PC-9 (cell line): Measurements from ENCODE around the gene USP31. TPM values are rescaled to one million over a fixed set of nuclear protein-coding genes. Genes with fewer than 3 reads are reported as not detected.
A peak's percentile ranks its signal among the peaks of the same experiment; 100 is the strongest.

Source experiments
- Bru-seq: library from RNA; stranded (reverse); fragments of 400-500 nt; gene quantifications from one replicate; lab custom pipeline; 2021; lab: Mats Ljungman, UMichigan
- BruChase-seq, 2 experiments: library from RNA; stranded (reverse); fragments of 400-500 nt; gene quantifications; one replicate each; lab custom pipeline; 2021; lab: Mats Ljungman, UMichigan
- BruUV-seq: library from RNA; stranded (reverse); fragments of 400-500 nt; replicated peaks from 2 replicates; lab custom pipeline; 2021; lab: Mats Ljungman, UMichigan
- CTCF ChIA-PET: fragments of 300-600 bp; sonication (Branson Sonifier 250); formaldehyde crosslinking; loops from one replicate; lab custom pipeline; 2022; ENCODE audit warnings: antibody characterized with exemption; lab: Charles Lee
- POLR2A ChIA-PET: fragments of 300-600 bp; sonication (Branson Sonifier 250); formaldehyde crosslinking; loops from one replicate; lab custom pipeline; 2022; ENCODE audit warnings: antibody characterized with exemption; ENCODE audit not compliant: unreplicated experiment; lab: Charles Lee
- DNase-seq, 2 experiments: peaks; one replicate each; pipeline versions ENCODE4 v3.0.0 to v3.0.0-alpha.2; 2015 to 2022; ENCODE audit warnings: mixed read lengths in 1 of 2
- H2AFZ ChIP-seq: fragments of 200-600 bp; sonication (generic); 2 replicates; pipeline ENCODE4 v1.8.1; 2017; ENCODE audit warnings: antibody characterized with exemption
- H3F3A ChIP-seq: fragments of 200-600 bp; sonication (generic); 2 replicates; pipeline ENCODE4 v1.8.1; 2017; ENCODE audit warnings: antibody characterized with exemption, mild to moderate bottlenecking, low read depth; ENCODE audit not compliant: insufficient read depth
- H3K27ac ChIP-seq: fragments of 200-600 bp; sonication (generic); 2 replicates; pipeline ENCODE4 v1.6.1; 2016; ENCODE audit warnings: mixed run types
- H3K27me3 ChIP-seq: fragments of 200-600 bp; sonication (generic); 2 replicates; pipeline ENCODE4 v1.6.1; 2016; ENCODE audit warnings: low read depth, mixed run types; ENCODE audit not compliant: insufficient read depth
- H3K36me3 ChIP-seq: fragments of 200-600 bp; sonication (generic); 2 replicates; pipeline ENCODE4 v1.6.1; 2016; ENCODE audit warnings: low read depth, mixed run types
- H3K4me1 ChIP-seq: fragments of 200-600 bp; sonication (generic); replicated peaks from 2 replicates; pipeline ENCODE4 v1.6.1; 2016; ENCODE audit warnings: mixed run types; ENCODE audit not compliant: insufficient read depth
- H3K4me2 ChIP-seq: fragments of 200-600 bp; sonication (generic); 2 replicates; pipeline ENCODE4 v1.6.1; 2017; ENCODE audit warnings: mixed run types
- H3K4me3 ChIP-seq: fragments of 200-600 bp; sonication (generic); 2 replicates; pipeline ENCODE4 v1.6.1; 2016; ENCODE audit warnings: mixed run types
- H3K79me2 ChIP-seq: fragments of 200-600 bp; sonication (generic); 2 replicates; pipeline ENCODE4 v1.6.1; 2017; ENCODE audit warnings: low read depth, mixed run types
- H3K9me2 ChIP-seq: fragments of 200-600 bp; sonication (generic); 2 replicates; pipeline ENCODE4 v1.8.1; 2017; ENCODE audit warnings: mild to moderate bottlenecking; ENCODE audit not compliant: insufficient read depth
- H3K9me3 ChIP-seq: fragments of 200-600 bp; sonication (generic); 2 replicates; pipeline ENCODE4 v1.8.1; 2016; ENCODE audit warnings: low read depth; ENCODE audit not compliant: insufficient read depth
- H4K20me1 ChIP-seq: fragments of 200-600 bp; sonication (generic); 2 replicates; pipeline ENCODE4 v1.8.1; 2017; ENCODE audit not compliant: insufficient read depth
- EZH2 ChIP-seq: fragments of 200-600 bp; sonication (generic); IDR thresholded peaks from 2 replicates; pipeline ENCODE4 v1.8.0; 2017; ENCODE audit warnings: antibody characterized with exemption, low read depth
- intact Hi-C: fragments of 100-400 bp; cut with micrococcal nuclease; formaldehyde crosslinking; loops from one replicate; pipeline ENCODE4 v1.10.0; 2022; ENCODE audit not compliant: unreplicated experiment
- long read RNA-seq: library from polyadenylated mRNA; stranded (forward); transcript quantifications from one replicate; pipeline ENCODE4 v2.0.0, GENCODE V29; 2022
- total RNA-seq: library from RNA; stranded (reverse); gene quantifications from 2 replicates; pipeline ENCODE4 v1.2.3, GENCODE V29; 2021
- TF ChIP-seq, protein P1 (sequence below): fragments of 200-600 bp; sonication (generic); conservative IDR thresholded peaks from 2 replicates; pipeline ENCODE4 v1.6.1; 2017; ENCODE audit warnings: mixed run types, antibody characterized with exemption, mild to moderate bottlenecking, moderate library complexity

Gene USP31, protein sequence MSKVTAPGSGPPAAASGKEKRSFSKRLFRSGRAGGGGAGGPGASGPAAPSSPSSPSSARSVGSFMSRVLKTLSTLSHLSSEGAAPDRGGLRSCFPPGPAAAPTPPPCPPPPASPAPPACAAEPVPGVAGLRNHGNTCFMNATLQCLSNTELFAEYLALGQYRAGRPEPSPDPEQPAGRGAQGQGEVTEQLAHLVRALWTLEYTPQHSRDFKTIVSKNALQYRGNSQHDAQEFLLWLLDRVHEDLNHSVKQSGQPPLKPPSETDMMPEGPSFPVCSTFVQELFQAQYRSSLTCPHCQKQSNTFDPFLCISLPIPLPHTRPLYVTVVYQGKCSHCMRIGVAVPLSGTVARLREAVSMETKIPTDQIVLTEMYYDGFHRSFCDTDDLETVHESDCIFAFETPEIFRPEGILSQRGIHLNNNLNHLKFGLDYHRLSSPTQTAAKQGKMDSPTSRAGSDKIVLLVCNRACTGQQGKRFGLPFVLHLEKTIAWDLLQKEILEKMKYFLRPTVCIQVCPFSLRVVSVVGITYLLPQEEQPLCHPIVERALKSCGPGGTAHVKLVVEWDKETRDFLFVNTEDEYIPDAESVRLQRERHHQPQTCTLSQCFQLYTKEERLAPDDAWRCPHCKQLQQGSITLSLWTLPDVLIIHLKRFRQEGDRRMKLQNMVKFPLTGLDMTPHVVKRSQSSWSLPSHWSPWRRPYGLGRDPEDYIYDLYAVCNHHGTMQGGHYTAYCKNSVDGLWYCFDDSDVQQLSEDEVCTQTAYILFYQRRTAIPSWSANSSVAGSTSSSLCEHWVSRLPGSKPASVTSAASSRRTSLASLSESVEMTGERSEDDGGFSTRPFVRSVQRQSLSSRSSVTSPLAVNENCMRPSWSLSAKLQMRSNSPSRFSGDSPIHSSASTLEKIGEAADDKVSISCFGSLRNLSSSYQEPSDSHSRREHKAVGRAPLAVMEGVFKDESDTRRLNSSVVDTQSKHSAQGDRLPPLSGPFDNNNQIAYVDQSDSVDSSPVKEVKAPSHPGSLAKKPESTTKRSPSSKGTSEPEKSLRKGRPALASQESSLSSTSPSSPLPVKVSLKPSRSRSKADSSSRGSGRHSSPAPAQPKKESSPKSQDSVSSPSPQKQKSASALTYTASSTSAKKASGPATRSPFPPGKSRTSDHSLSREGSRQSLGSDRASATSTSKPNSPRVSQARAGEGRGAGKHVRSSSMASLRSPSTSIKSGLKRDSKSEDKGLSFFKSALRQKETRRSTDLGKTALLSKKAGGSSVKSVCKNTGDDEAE (N-terminal part only)
- total RNA-seq (9.1 and 12.1 TPM in 2 replicates), Bru-seq, nascent RNA (percentile 72 among the genes with signal in this experiment), BruChase-seq, experiment 1, labeled RNA remaining after a 2-hour chase (percentile 75 among the genes with signal in this experiment), BruChase-seq, experiment 2, labeled RNA remaining after a 6-hour chase (percentile 74 among the genes with signal in this experiment)
- long read RNA-seq, partial matches to known transcripts, result 2 of 2 reads
- long read RNA-seq, other reads (novel, unspliced or antisense), result 0 of 2 reads

DNA sequence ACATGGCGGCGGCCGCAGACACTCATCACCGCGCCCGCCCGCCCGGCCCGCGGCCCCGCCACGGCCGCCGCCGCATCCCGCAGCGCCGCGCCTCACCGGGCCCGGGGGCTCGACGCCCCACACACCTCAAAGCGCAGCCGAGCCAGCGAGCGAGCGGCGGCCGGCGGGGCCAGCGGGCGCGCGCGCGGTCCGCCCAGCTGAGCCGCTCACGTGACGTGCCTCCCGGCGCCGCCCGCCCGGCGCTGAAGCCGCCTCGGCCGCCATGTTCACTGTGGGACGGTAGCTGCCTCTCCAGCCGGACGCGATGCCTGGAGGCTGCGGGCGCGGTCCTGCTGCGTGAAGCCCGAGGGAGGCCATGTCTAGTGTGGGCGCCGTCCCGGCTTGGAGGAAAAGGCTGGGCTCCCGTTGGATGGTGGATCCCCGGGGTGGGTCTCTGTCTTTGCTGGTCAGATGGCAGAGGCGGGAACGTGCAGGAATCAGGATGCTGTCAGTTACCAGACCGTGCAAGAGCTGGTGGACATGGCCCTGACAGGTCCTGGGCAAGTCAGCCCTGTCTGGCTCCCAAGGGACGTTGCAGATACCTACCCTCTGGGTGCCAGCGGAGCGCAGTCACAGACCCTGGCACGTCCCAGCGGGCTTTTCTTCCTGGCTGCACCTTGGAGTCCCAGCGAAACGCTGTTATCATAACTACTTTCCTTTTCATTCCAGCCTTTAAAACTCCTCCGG, at the start of gene USP31:
Gene USP31, minus strand, starts transcription at position 186 of the 726 bp plus-strand sequence. Its CDS starts 182 bp downstream, at position 4.
- Histone ChIP-seq H3K36me3 (no peaks in the 10 kb centered on the region), H3F3A (no peaks in the 10 kb centered on the region), H3K27me3 (no peaks in the 10 kb centered on the region; the same call in 1 of the 2 replicates), H3K79me2 (peaks cover 39% of the 10 kb centered on the region), H3K4me1 (peaks cover 30% of the 10 kb centered on the region), H3K9me2 (no peaks in the 10 kb centered on the region), H3K27ac (no peak within 1 kb of the TSS), H3K4me2 (peak within 1 kb of the TSS; percentile 89), H2AFZ (peak within 1 kb of the TSS; percentile 88), H4K20me1 (no peaks in the 10 kb centered on the region; the same call in 1 of the 2 replicates), H3K9me3 (no peaks in the 10 kb centered on the region), H3K4me3 (peak within 1 kb of the TSS; percentile 71)
- intact Hi-C loops, result no loop called here
- BruUV-seq, result no TSS peak
- ChIA-PET CTCF (interaction anchor here (0.6 kb wide), 2 partner anchors 32 to 53 kb away, joined by 3 read pairs; no protein-coding TSS in a partner anchor), POLR2A (no interaction called here)
- TF ChIP-seq EZH2, result no peak
- TF ChIP-seq, protein P1, sequence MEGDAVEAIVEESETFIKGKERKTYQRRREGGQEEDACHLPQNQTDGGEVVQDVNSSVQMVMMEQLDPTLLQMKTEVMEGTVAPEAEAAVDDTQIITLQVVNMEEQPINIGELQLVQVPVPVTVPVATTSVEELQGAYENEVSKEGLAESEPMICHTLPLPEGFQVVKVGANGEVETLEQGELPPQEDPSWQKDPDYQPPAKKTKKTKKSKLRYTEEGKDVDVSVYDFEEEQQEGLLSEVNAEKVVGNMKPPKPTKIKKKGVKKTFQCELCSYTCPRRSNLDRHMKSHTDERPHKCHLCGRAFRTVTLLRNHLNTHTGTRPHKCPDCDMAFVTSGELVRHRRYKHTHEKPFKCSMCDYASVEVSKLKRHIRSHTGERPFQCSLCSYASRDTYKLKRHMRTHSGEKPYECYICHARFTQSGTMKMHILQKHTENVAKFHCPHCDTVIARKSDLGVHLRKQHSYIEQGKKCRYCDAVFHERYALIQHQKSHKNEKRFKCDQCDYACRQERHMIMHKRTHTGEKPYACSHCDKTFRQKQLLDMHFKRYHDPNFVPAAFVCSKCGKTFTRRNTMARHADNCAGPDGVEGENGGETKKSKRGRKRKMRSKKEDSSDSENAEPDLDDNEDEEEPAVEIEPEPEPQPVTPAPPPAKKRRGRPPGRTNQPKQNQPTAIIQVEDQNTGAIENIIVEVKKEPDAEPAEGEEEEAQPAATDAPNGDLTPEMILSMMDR, result no peak
- peak; percentile 85 to 98 for DNase-seq

DNA sequence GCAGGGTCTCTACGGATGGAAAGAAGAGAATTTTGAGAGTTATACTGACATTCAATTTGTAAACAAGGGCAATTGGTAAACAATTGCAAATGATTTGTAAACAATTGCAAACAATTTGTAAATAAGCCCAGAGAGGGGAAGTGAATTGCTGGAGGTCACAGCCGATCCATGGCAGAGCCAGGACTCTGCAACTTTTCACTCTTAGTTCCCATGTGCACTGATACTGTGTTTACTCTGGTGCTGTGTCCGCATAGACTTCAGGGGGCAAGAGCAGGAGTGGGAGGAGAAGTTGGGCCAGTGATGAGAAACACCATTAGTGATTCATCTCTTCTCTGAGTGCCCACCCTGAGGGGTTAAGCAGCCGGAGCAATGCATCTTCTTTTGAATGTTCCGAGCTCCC, 47.3 kb upstream of the USP31 start:
- DNase-seq, result no peak
- intact Hi-C loops, result no loop called here
- H3K4me3 ChIP-seq, result no peak overlapping the region
- no peaks in the 10 kb centered on the region for H3K9me2 ChIP-seq
- ChIA-PET CTCF (no interaction called here), POLR2A (no interaction called here)
- no peaks in the 10 kb centered on the region for H3K4me1 ChIP-seq
- TF ChIP-seq, protein P1, result no peak
- no peak for TF ChIP-seq EZH2
- no peak overlapping the region for H2AFZ ChIP-seq
- H3F3A ChIP-seq, result no peaks in the 10 kb centered on the region
- H3K79me2 ChIP-seq, result no peaks in the 10 kb centered on the region
- BruUV-seq, result no TSS peak
- no peaks in the 10 kb centered on the region for H3K9me3 ChIP-seq
- H4K20me1 ChIP-seq, result no peaks in the 10 kb centered on the region
- H3K36me3 ChIP-seq, result 0 out of 2 replicates have a peak, but pooled peaks cover 14% of the 10 kb centered on the region
- no peak overlapping the region for H3K4me2 ChIP-seq
- H3K27ac ChIP-seq, result no peak overlapping the region
- no peaks in the 10 kb centered on the region for H3K27me3 ChIP-seq
